ENCODE data around the gene ROCK2.

- TF ChIP-seq, protein P1, sequence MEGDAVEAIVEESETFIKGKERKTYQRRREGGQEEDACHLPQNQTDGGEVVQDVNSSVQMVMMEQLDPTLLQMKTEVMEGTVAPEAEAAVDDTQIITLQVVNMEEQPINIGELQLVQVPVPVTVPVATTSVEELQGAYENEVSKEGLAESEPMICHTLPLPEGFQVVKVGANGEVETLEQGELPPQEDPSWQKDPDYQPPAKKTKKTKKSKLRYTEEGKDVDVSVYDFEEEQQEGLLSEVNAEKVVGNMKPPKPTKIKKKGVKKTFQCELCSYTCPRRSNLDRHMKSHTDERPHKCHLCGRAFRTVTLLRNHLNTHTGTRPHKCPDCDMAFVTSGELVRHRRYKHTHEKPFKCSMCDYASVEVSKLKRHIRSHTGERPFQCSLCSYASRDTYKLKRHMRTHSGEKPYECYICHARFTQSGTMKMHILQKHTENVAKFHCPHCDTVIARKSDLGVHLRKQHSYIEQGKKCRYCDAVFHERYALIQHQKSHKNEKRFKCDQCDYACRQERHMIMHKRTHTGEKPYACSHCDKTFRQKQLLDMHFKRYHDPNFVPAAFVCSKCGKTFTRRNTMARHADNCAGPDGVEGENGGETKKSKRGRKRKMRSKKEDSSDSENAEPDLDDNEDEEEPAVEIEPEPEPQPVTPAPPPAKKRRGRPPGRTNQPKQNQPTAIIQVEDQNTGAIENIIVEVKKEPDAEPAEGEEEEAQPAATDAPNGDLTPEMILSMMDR (IDR thresholded peaks at IDR 0.05; ENCODE audit: insufficient read depth, low read depth, low read length), result no peak
- TF ChIP-seq EZH2 (IDR thresholded peaks at IDR 0.05; ENCODE audit: insufficient read depth, low read length), result no peak
Measured at GRCh38 chr2:11257078-11257477, 87.4 kb downstream of the ROCK2 start.
